Small intestine (tissue), 7 donors: ENCODE results near the gene HMG20A. TPM values are rescaled to one million over a fixed set of nuclear protein-coding genes. Genes with fewer than 3 reads are reported as not detected.

Source experiments
- DNase-seq, 2 donors: peaks; one replicate each; pipeline versions ENCODE4 v3.0.0 to v3.0.0-alpha.2; 2013
- FAIRE-seq: peaks from 2 replicates; lab custom pipeline; 2012; peaks lifted over from hg19 to GRCh38; lab: Jason Lieb, UNC
- H3K27ac ChIP-seq, 3 donors: one replicate each; pipeline ENCODE4 v1.5.1; 2013; ENCODE audit warnings: low read length in 2 of 3, mild to moderate bottlenecking in 2 of 3, control low read depth in 1 of 3, inconsistent platforms in 1 of 3, low read depth in 1 of 3, moderate library complexity in 1 of 3
- H3K27me3 ChIP-seq, 3 donors: one replicate each; pipeline ENCODE4 v1.6.1; 2013; ENCODE audit warnings: low read length in 3 of 3, inconsistent platforms in 1 of 3; ENCODE audit not compliant: control insufficient read depth in 3 of 3, insufficient read depth in 3 of 3
- H3K36me3 ChIP-seq, 3 donors: one replicate each; pipeline ENCODE4 v1.6.1; 2013; ENCODE audit warnings: low read length in 3 of 3, inconsistent platforms in 1 of 3, low read depth in 1 of 3, mild to moderate bottlenecking in 1 of 3, moderate library complexity in 1 of 3; ENCODE audit not compliant: control insufficient read depth in 3 of 3, insufficient read depth in 2 of 3
- H3K4me1 ChIP-seq, 3 donors: one replicate each; pipeline ENCODE4 v1.6.1; 2013; ENCODE audit warnings: low read length in 2 of 3, inconsistent platforms in 1 of 3, low read depth in 1 of 3, mild to moderate bottlenecking in 1 of 3, moderate library complexity in 1 of 3; ENCODE audit not compliant: control insufficient read depth in 3 of 3, insufficient read depth in 2 of 3
- H3K4me3 ChIP-seq, 3 donors: one replicate each; pipeline ENCODE4 v1.5.1; 2013; ENCODE audit warnings: low read length in 3 of 3, control low read depth in 1 of 3, inconsistent platforms in 1 of 3, low read depth in 1 of 3, mild to moderate bottlenecking in 1 of 3, moderate library complexity in 1 of 3
- H3K9me3 ChIP-seq, 2 donors: one replicate each; pipeline ENCODE4 v1.6.1; 2013; ENCODE audit warnings: low read depth in 1 of 2, low read length in 1 of 2; ENCODE audit not compliant: control insufficient read depth in 2 of 2, insufficient read depth in 1 of 2
- whole genome bisulfite sequencing, 3 donors: extraction: QIAGEN DNeasy Blood & Tissue Kit; methylation state at CpG; one replicate each; pipeline ENCODE4 v1.1.7; 2013; 5-methylcytosine and 5-hydroxymethylcytosine counted together
- polyA plus RNA-seq, 4 donors: library from polyadenylated mRNA; stranded (reverse) in 3 of 4; unstranded in 1 of 4; fragments of 200-250 nt in 3 of 4; fragments of 120-200 nt in 1 of 4; gene quantifications; one replicate each; pipeline versions ENCODE4 v1.2.1 to v1.2.3, GENCODE V29; 2013
- donor health status: healthy with polysubstance abuse.
- donor health status: control.
- donor health status: control.
- donor health status: Bipolar disorder and iron deficiency.
- donor health status: healthy.

The HMG20A gene
- polyA plus RNA-seq, 4 donors = 6.5 to 37.4 (median 10.5) TPM

- H3K27me3 ChIP-seq = no peaks in the 10 kb centered on the region
- H3K36me3 ChIP-seq = no peaks in the 10 kb centered on the region
- peaks cover 0 to 3% (median 0%) of the 10 kb centered on the region in 3 donors for H3K4me1 ChIP-seq
- FAIRE-seq (no peak), DNase-seq (no peak)
- no peak overlapping the region for H3K4me3 ChIP-seq
- WGBS, 3 donors = 72 to 89% (median 85%) methylated on average over 1 of the region's 1 CpG
- no peak overlapping the region for H3K27ac ChIP-seq
- H3K9me3 ChIP-seq = no peaks in the 10 kb centered on the region
Observed at GRCh38 chr15:77426871-77427270, 6.2 kb downstream of the HMG20A start.

GRCh38 chr15:77430213-77430612 is 9.5 kb downstream of the HMG20A start:
- Histone ChIP-seq H3K27me3 (no peaks in the 10 kb centered on the region), H3K36me3 (no peaks in the 10 kb centered on the region), H3K4me1 (no peaks in the 10 kb centered on the region), H3K9me3 (no peaks in the 10 kb centered on the region), H3K27ac (no peak overlapping the region), H3K4me3 (no peak overlapping the region)
- 67 to 78% (median 71%) methylated on average over 2 of the region's 2 CpGs for WGBS, 3 donors
- DNase-seq = no peak
- no peak for FAIRE-seq

- Histone ChIP-seq H3K36me3 (no peaks in the 10 kb centered on the region), H3K9me3 (no peaks in the 10 kb centered on the region), H3K27me3 (no peaks in the 10 kb centered on the region), H3K27ac (no peak overlapping the region), H3K4me3 (no peak overlapping the region), H3K4me1 (no peaks in the 10 kb centered on the region)
- no peak for DNase-seq
- 67 to 93% (median 75%) methylated on average over 2 of the region's 2 CpGs for WGBS, 3 donors
- no peak for FAIRE-seq
Observed at GRCh38 chr15:77430652-77431051, 10.0 kb downstream of the HMG20A start.

- no peaks in the 10 kb centered on the region for H3K27me3 ChIP-seq
- no peak overlapping the region for H3K4me3 ChIP-seq
- WGBS, 3 donors = 87 to 98% (median 98%) methylated on average over 2 of the region's 2 CpGs
- H3K4me1 ChIP-seq = peaks cover 0 to 6% (median 0%) of the 10 kb centered on the region in 3 donors
- no peak overlapping the region for H3K27ac ChIP-seq
- FAIRE-seq (no peak), DNase-seq (no peak)
- peaks cover 0 to 6% (median 2%) of the 10 kb centered on the region in 3 donors for H3K36me3 ChIP-seq
- no peaks in the 10 kb centered on the region for H3K9me3 ChIP-seq
Observed at GRCh38 chr15:77436822-77437221, 16.1 kb downstream of the HMG20A start.

- Histone ChIP-seq H3K36me3 (peaks cover 0 to 6% (median 2%) of the 10 kb centered on the region in 3 donors), H3K9me3 (no peaks in the 10 kb centered on the region), H3K4me3 (no peak overlapping the region), H3K4me1 (peaks cover 0 to 6% (median 0%) of the 10 kb centered on the region in 3 donors), H3K27ac (no peak overlapping the region), H3K27me3 (no peaks in the 10 kb centered on the region)
- no peak for FAIRE-seq
- no peak for DNase-seq
- WGBS, 3 donors = 91 to 94% (median 93%) methylated on average over 4 of the region's 4 CpGs
Observed at GRCh38 chr15:77437264-77437663, 16.6 kb downstream of the HMG20A start.

GRCh38 chr15:77440378-77440999 is 19.8 kb downstream of the HMG20A start:
- H3K4me3 ChIP-seq = no peak overlapping the region
- no peaks in the 10 kb centered on the region for H3K27me3 ChIP-seq
- peaks cover 0 to 6% (median 2%) of the 10 kb centered on the region in 3 donors for H3K36me3 ChIP-seq
- DNase-seq (no peak), FAIRE-seq (no peak)
- 45 to 58% (median 57%) methylated on average over 3 of the region's 3 CpGs for WGBS, 3 donors
- peaks cover 0 to 6% (median 0%) of the 10 kb centered on the region in 3 donors for H3K4me1 ChIP-seq
- H3K27ac ChIP-seq = no peak overlapping the region
- no peaks in the 10 kb centered on the region for H3K9me3 ChIP-seq

GRCh38 chr15:77446840-77447390 is 26.2 kb downstream of the HMG20A start:
- H3K27me3 ChIP-seq = no peaks in the 10 kb centered on the region
- DNase-seq = peak; percentile 77 to 90
- WGBS, 3 donors = 11 to 44% (median 24%) methylated on average over 4 of the region's 4 CpGs
- H3K27ac ChIP-seq = peak overlapping the region in 1 of 3 donors; percentile 10
- H3K4me3 ChIP-seq = no peak overlapping the region
- H3K9me3 ChIP-seq = no peaks in the 10 kb centered on the region
- no peak for FAIRE-seq
- H3K4me1 ChIP-seq = peaks cover 0 to 7% (median 0%) of the 10 kb centered on the region in 3 donors
- peaks cover 0 to 5% (median 2%) of the 10 kb centered on the region in 3 donors for H3K36me3 ChIP-seq

- 93 to 98% (median 97%) methylated on average over 1 of the region's 1 CpG for WGBS, 3 donors
Observed at GRCh38 chr15:77454265-77454664, 33.6 kb downstream of the HMG20A start.

More at GRCh38 chr15:77454265-77454664, 33.6 kb downstream of the HMG20A start:
- DNase-seq (no peak), FAIRE-seq (no peak)
- no peak overlapping the region for H3K27ac ChIP-seq
- H3K36me3 ChIP-seq = peaks cover 0 to 2% (median 0%) of the 10 kb centered on the region in 3 donors
- H3K4me3 ChIP-seq = no peak overlapping the region
- peaks cover 2 to 21% (median 3%) of the 10 kb centered on the region in 3 donors for H3K4me1 ChIP-seq
- H3K27me3 ChIP-seq = no peaks in the 10 kb centered on the region
- no peaks in the 10 kb centered on the region for H3K9me3 ChIP-seq
